Thymus (tissue), 11 donors: ENCODE measurements around the gene TPPP3. TPM values are rescaled to one million over a fixed set of nuclear protein-coding genes. Genes with fewer than 3 reads are reported as not detected.
"Not testable (repeated sequence)": the region's sequence is repeated elsewhere in the genome, so short reads cannot be mapped to it uniquely, and the experiment has no call there.

ENCODE experiments used
- DNase-seq, 9 donors: peaks; one replicate each; pipeline ENCODE4 v3.0.0-alpha.2; 2013; ENCODE audit warnings: low spot score in 9 of 9, low read depth in 6 of 9, missing footprints in 1 of 9
- H3K27ac ChIP-seq, 2 donors: one replicate each; pipeline ENCODE4 v1.5.1; 2013; ENCODE audit warnings: control low read depth in 1 of 2, low read depth in 1 of 2, low read length in 1 of 2, mild to moderate bottlenecking in 1 of 2, moderate library complexity in 1 of 2
- H3K27me3 ChIP-seq, 2 donors: one replicate each; pipeline ENCODE4 v1.5.1; 2013; ENCODE audit warnings: low read length in 1 of 2; ENCODE audit not compliant: control insufficient read depth in 2 of 2, insufficient read depth in 1 of 2
- H3K36me3 ChIP-seq, 2 donors: one replicate each; pipeline ENCODE4 v1.5.1; 2013; ENCODE audit warnings: low read length in 1 of 2, mild to moderate bottlenecking in 1 of 2, moderate library complexity in 1 of 2; ENCODE audit not compliant: control insufficient read depth in 2 of 2, insufficient read depth in 2 of 2
- H3K4me1 ChIP-seq, 2 donors: one replicate each; pipeline ENCODE4 v1.5.1; 2013; ENCODE audit warnings: low read length in 2 of 2; ENCODE audit not compliant: control insufficient read depth in 2 of 2, insufficient read depth in 2 of 2
- H3K4me3 ChIP-seq, 2 donors: one replicate each; pipeline ENCODE4 v1.5.1; 2013; ENCODE audit warnings: low read length in 2 of 2, control low read depth in 1 of 2, mild to moderate bottlenecking in 1 of 2
- H3K9me3 ChIP-seq, 2 donors: one replicate each; pipeline ENCODE4 v1.5.1; 2013; ENCODE audit warnings: low read length in 1 of 2, mild to moderate bottlenecking in 1 of 2; ENCODE audit not compliant: control insufficient read depth in 2 of 2, insufficient read depth in 1 of 2
- WGBS: extraction: QIAGEN DNeasy Blood & Tissue Kit; methylation state at CpG from one replicate; pipeline ENCODE4 v1.1.7; 2013; 5-methylcytosine and 5-hydroxymethylcytosine counted together
- polyA plus RNA-seq: library from polyadenylated mRNA; stranded (reverse); fragments of 200-250 nt; gene quantifications from one replicate; pipeline ENCODE4 v1.2.3, GENCODE V29; 2013
- total RNA-seq: library from RNA; stranded (reverse); fragments of 120-200 nt; gene quantifications from one replicate; pipeline ENCODE4 v1.2.4, GENCODE V29; 2013
- donor health status: healthy.

Gene TPPP3
- total and polyA plus RNA-seq, 2 donors: 1.6 to 9.0 TPM

GRCh38 chr16:67370661-67371060, 22.6 kb downstream of the TPPP3 start:
- no peaks in the 10 kb centered on the region for H3K36me3 ChIP-seq
- no peak for DNase-seq
- no peaks in the 10 kb centered on the region for H3K9me3 ChIP-seq
- H3K27me3 ChIP-seq: peaks cover 0 to 3% of the 10 kb centered on the region in 2 donors
- H3K4me1 ChIP-seq: no peaks in the 10 kb centered on the region
- WGBS: 97% methylated on average over 4 of the region's 4 CpGs
- no peak overlapping the region for H3K27ac ChIP-seq
- H3K4me3 ChIP-seq: no peak overlapping the region

GRCh38 chr16:67364600-67365235, 28.6 kb downstream of the TPPP3 start:
- H3K4me1 ChIP-seq: no peaks in the 10 kb centered on the region
- no peak overlapping the region for H3K4me3 ChIP-seq
- no peak overlapping the region for H3K27ac ChIP-seq
- no peaks in the 10 kb centered on the region for H3K27me3 ChIP-seq
- DNase-seq: peak in 1 of 9 donors; percentile 13
- H3K36me3 ChIP-seq: no peaks in the 10 kb centered on the region
- H3K9me3 ChIP-seq: no peaks in the 10 kb centered on the region

- Histone ChIP-seq H3K36me3 (no peaks in the 10 kb centered on the region), H3K4me1 (no peaks in the 10 kb centered on the region), H3K9me3 (no peaks in the 10 kb centered on the region), H3K27me3 (no peaks in the 10 kb centered on the region), H3K27ac (no peak overlapping the region), H3K4me3 (no peak overlapping the region)
- 95% methylated on average over 3 of the region's 3 CpGs for WGBS
- no peak for DNase-seq
These were observed 32.3 kb downstream of the TPPP3 start for GRCh38 chr16:67361038-67361437.

GRCh38 chr16:67359540-67360269, 33.6 kb downstream of the TPPP3 start:
- not testable (repeated sequence) for H3K27me3 ChIP-seq, H3K4me3 ChIP-seq, H3K27ac ChIP-seq, H3K36me3 ChIP-seq, H3K4me1 ChIP-seq, DNase-seq, H3K9me3 ChIP-seq
- 98% methylated on average over 8 of the region's 8 CpGs for WGBS

GRCh38 chr16:67357561-67357960, 35.7 kb downstream of the TPPP3 start:
- no peaks in the 10 kb centered on the region for H3K4me1 ChIP-seq
- no peak overlapping the region for H3K4me3 ChIP-seq
- WGBS: 82% methylated on average over 4 of the region's 4 CpGs
- no peaks in the 10 kb centered on the region for H3K36me3 ChIP-seq
- H3K27ac ChIP-seq: no peak overlapping the region
- no peaks in the 10 kb centered on the region for H3K27me3 ChIP-seq
- DNase-seq: no peak
- H3K9me3 ChIP-seq: no peaks in the 10 kb centered on the region

- Histone ChIP-seq H3K36me3 (no peaks in the 10 kb centered on the region), H3K4me3 (no peak overlapping the region), H3K27me3 (no peaks in the 10 kb centered on the region), H3K27ac (no peak overlapping the region), H3K9me3 (no peaks in the 10 kb centered on the region), H3K4me1 (no peaks in the 10 kb centered on the region)
- 97% methylated on average over 3 of the region's 3 CpGs for WGBS
- DNase-seq: no peak
These were observed 36.9 kb downstream of the TPPP3 start for GRCh38 chr16:67356396-67356795.

- DNase-seq, H3K4me3 ChIP-seq, H3K27ac ChIP-seq, H3K27me3 ChIP-seq, H3K36me3 ChIP-seq, H3K4me1 ChIP-seq, H3K9me3 ChIP-seq: not testable (repeated sequence)
- WGBS: 97% methylated on average over 3 of the region's 3 CpGs
These were observed 40.8 kb downstream of the TPPP3 start for GRCh38 chr16:67352463-67352862.

GRCh38 chr16:67350324-67350723, 43.0 kb downstream of the TPPP3 start:
- Histone ChIP-seq H3K27me3 (no peaks in the 10 kb centered on the region), H3K4me1 (no peaks in the 10 kb centered on the region), H3K4me3 (no peak overlapping the region), H3K9me3 (no peaks in the 10 kb centered on the region), H3K36me3 (no peaks in the 10 kb centered on the region), H3K27ac (no peak overlapping the region)
- WGBS: 97% methylated on average over 1 of the region's 1 CpG
- DNase-seq: no peak

- no peak overlapping the region for H3K4me3 ChIP-seq
- no peaks in the 10 kb centered on the region for H3K27me3 ChIP-seq
- DNase-seq: no peak
- no peak overlapping the region for H3K27ac ChIP-seq
- no peaks in the 10 kb centered on the region for H3K36me3 ChIP-seq
- no peaks in the 10 kb centered on the region for H3K9me3 ChIP-seq
- H3K4me1 ChIP-seq: no peaks in the 10 kb centered on the region
These were observed 44.1 kb downstream of the TPPP3 start for GRCh38 chr16:67349172-67349571.
